K562 (cell line): ENCODE measurements around the gene FN3K. TPM values are rescaled to one million over a fixed set of nuclear protein-coding genes. Genes with fewer than 3 reads are reported as not detected.

Source experiments
- ATAC-seq: fragments of 200-7000 bp; cut with Tn5 transposase; 3 replicates; pipeline ENCODE4 v1.9.1; 2020; ENCODE audit warnings: moderate library complexity
- BruUV-seq: library from RNA; stranded (reverse); fragments of 400-500 nt; replicated peaks from 2 replicates; lab custom pipeline; 2021; lab: Mats Ljungman, UMichigan
- CTCF ChIA-PET: fragments of 300-600 bp; formaldehyde crosslinking; extraction: SDS; loops from one replicate; lab custom pipeline; 2021; ENCODE audit warnings: low intra/inter-chr PET ratio; lab: Yijun Ruan, JAX
- POLR2A ChIA-PET: fragments of 300-600, 350-650 bp; sonication (Branson Sonifier 250); formaldehyde crosslinking; extraction: SDS; loops from one replicate; lab custom pipeline; 2021; ENCODE audit warnings: antibody characterized with exemption, inconsistent platforms; lab: Yijun Ruan, JAX
- DNase-seq, 4 experiments: peaks; one replicate each; pipeline versions ENCODE4 v3.0.0 to v3.0.0-alpha.2; 2011 to 2018; ENCODE audit warnings: low spot score in 3 of 4, mixed read lengths in 3 of 4; ENCODE audit errors: extremely low read depth in 1 of 4
- FAIRE-seq: peaks from 2 replicates; lab custom pipeline; 2011; peaks lifted over from hg19 to GRCh38; lab: Jason Lieb, UNC
- H2AFZ ChIP-seq: 2 replicates; pipeline ENCODE4 v1.6.0; 2011; ENCODE audit warnings: low read depth, low read length, control low read depth, inconsistent platforms
- H3K27ac ChIP-seq: fragments of 200-600 bp; 3 replicates; pipeline ENCODE4 v1.8.0; 2011; ENCODE audit warnings: low read depth, mild to moderate bottlenecking, control low read depth, inconsistent platforms, low read length, moderate library complexity, mixed read lengths; ENCODE audit errors: extremely low read depth
- H3K27me3 ChIP-seq, 2 experiments: fragments of 300-600 bp in 1 of 2; 2 replicates in 1 of 2; 3 replicates in 1 of 2; pipeline versions ENCODE4 v1.6.0 to v1.8.0; 2011; ENCODE audit warnings: inconsistent platforms in 2 of 2, low read length in 2 of 2, mild to moderate bottlenecking in 1 of 2, mixed read lengths in 1 of 2, moderate library complexity in 1 of 2; ENCODE audit not compliant: control insufficient read depth in 2 of 2, insufficient read depth in 2 of 2
- H3K36me3 ChIP-seq: fragments of 300-600 bp; 3 replicates; pipeline ENCODE4 v1.8.0; 2011; ENCODE audit warnings: mild to moderate bottlenecking, low read length, inconsistent platforms; ENCODE audit not compliant: control insufficient read depth, insufficient read depth
- H3K4me1 ChIP-seq, 2 experiments: fragments of 200-600 bp in 1 of 2; replicated peaks in 1 of 2; 2 replicates in 1 of 2; 3 replicates in 1 of 2; pipeline versions ENCODE4 v1.5.1 to v1.8.0; 2011; ENCODE audit warnings: inconsistent platforms in 2 of 2, low read length in 2 of 2, mild to moderate bottlenecking in 1 of 2, mixed read lengths in 1 of 2, moderate library complexity in 1 of 2; ENCODE audit not compliant: control insufficient read depth in 2 of 2, insufficient read depth in 2 of 2
- H3K4me2 ChIP-seq: 2 replicates; pipeline ENCODE4 v1.6.1; 2011; ENCODE audit warnings: low read length, control low read depth, inconsistent platforms, mixed read lengths; ENCODE audit not compliant: insufficient read depth
- H3K4me3 ChIP-seq: fragments of 200-600 bp; sonication (generic), shearing (Covaris generic); 2 replicates; pipeline ENCODE4 v1.5.1; 2016; ENCODE audit warnings: control low read depth, inconsistent platforms
- H3K79me2 ChIP-seq: fragments of 200-600 bp; 3 replicates; pipeline ENCODE4 v1.8.0; 2011; ENCODE audit warnings: low read length, inconsistent platforms; ENCODE audit not compliant: control insufficient read depth, insufficient read depth
- H3K9ac ChIP-seq, 2 experiments: 2 replicates each; pipeline versions ENCODE4 v1.6.0 to v1.6.1; 2011; ENCODE audit warnings: low read depth in 2 of 2, low read length in 2 of 2, control low read depth in 1 of 2, inconsistent platforms in 1 of 2, mild to moderate bottlenecking in 1 of 2, mixed read lengths in 1 of 2; ENCODE audit not compliant: insufficient read depth in 1 of 2
- H3K9me1 ChIP-seq: one replicate; pipeline ENCODE4 v1.6.0; 2011; ENCODE audit warnings: inconsistent platforms, mild to moderate bottlenecking, low read length, moderate library complexity; ENCODE audit not compliant: control insufficient read depth, insufficient read depth
- H3K9me3 ChIP-seq: replicated peaks from 2 replicates; pipeline ENCODE4 v1.5.1; 2011; ENCODE audit warnings: low read depth, low read length, inconsistent platforms; ENCODE audit not compliant: control insufficient read depth, insufficient read depth
- H4K20me1 ChIP-seq: replicated peaks from 2 replicates; pipeline ENCODE4 v1.6.1; 2011; ENCODE audit warnings: low read length, inconsistent platforms, mixed read lengths; ENCODE audit not compliant: control insufficient read depth, insufficient read depth
- CAMTA2 ChIP-seq: fragments of 250-450 bp; sonication (Bioruptor Pico); conservative IDR thresholded peaks from 2 replicates; pipeline ENCODE4 v1.5.1; 2022
- MAX ChIP-seq: sonication (generic); formaldehyde crosslinking; IDR thresholded peaks from 2 replicates; pipeline ENCODE4 v1.9.0; 2022; ENCODE audit warnings: mild to moderate bottlenecking, missing genetic modification reagents
- NFE2L1 ChIP-seq: fragments of 450-650 bp; IDR thresholded peaks from 2 replicates; pipeline ENCODE4 v1.6.1; 2016; ENCODE audit warnings: missing genetic modification characterization, low read depth, mild to moderate bottlenecking, missing compliant biosample characterization, moderate library complexity, borderline replicate concordance
- WGBS: fragments of 100-300 bp; shearing (Covaris generic); methylation state at CpG from one replicate; pipeline ENCODE4 v1.1.6; 2016; ENCODE audit warnings: low coverage, mixed read lengths; ENCODE audit not compliant: insufficient coverage; ENCODE audit errors: missing lambda C conversion rate; 5-methylcytosine and 5-hydroxymethylcytosine counted together
- in situ Hi-C: fragments of 300-500 bp; cut with MboI; formaldehyde crosslinking; loops from 4 replicates; pipeline ENCODE4 v1.15.0; 2018; ENCODE audit warnings: inconsistent platforms, mixed read lengths
- intact Hi-C: fragments of 100-400 bp; cut with micrococcal nuclease; formaldehyde crosslinking; loops from 2 replicates; pipeline ENCODE4 v1.14.2; 2022
- polyA plus RNA-seq, 8 experiments: library from polyadenylated mRNA; depleted of rRNA in 4 of 8; stranded (reverse) in 5 of 8; unstranded in 3 of 8; fragments of >200 nt; fragmentation: Nextera tagmentation in 2 of 8; fragmentation: Illumina TruSeq in 1 of 8; extraction: Ambion mirVana in 2 of 8; extraction: Trizol in 1 of 8; gene quantifications; 2 replicates each; pipeline versions ENCODE4 v1.2.1 to v1.2.3, GENCODE V29; 2011 to 2014; ENCODE audit warnings: inconsistent platforms in 1 of 8, missing spikeins in 1 of 8
- total RNA-seq, 7 experiments: library from RNA; depleted of rRNA in 6 of 7; stranded (reverse); fragments of >200 nt in 6 of 7; fragmentation: Illumina TruSeq in 2 of 7; extraction: Trizol in 2 of 7; gene quantifications; 2 replicates each; pipeline versions ENCODE4 v1.2.1 to v1.2.3, GENCODE V29; 2011 to 2021; ENCODE audit warnings: low replicate concordance in 1 of 7

FN3K gene
- total and polyA plus RNA-seq, 9 of the 15 experiments (the other 6 are each of a cell fraction or from before 2014, with no cell fraction given), result 0.08 to 22.7 (median 3.8) TPM

GRCh38 chr17:82699551-82699950 lies 35.9 kb upstream of the FN3K start:
- no peak for TF ChIP-seq NFE2L1 (tag)
- TF ChIP-seq MAX (CRISPR knock-in tag), result 0 out of 2 replicates have a peak, but pooled peaks have one; percentile 3
- TF ChIP-seq CAMTA2 (CRISPR knock-in tag), result no peak
- FAIRE-seq, result no peak
- H4K20me1 ChIP-seq, result 0 out of 2 replicates have a peak, but pooled peaks cover 2% of the 10 kb centered on the region
- in situ Hi-C loops (no loop called here), intact Hi-C loops (no loop called here)
- BruUV-seq, result no TSS peak
- no peak overlapping the region for H3K4me3 ChIP-seq
- H3K9me1 ChIP-seq, result peaks cover 3% of the 10 kb centered on the region
- DNase-seq, result no peak
- H3K79me2 ChIP-seq, result no peaks in the 10 kb centered on the region
- no peak overlapping the region for H2AFZ ChIP-seq
- no peaks in the 10 kb centered on the region for H3K36me3 ChIP-seq
- no peak for ATAC-seq
- WGBS, result 35% methylated on average over 13 of the region's 13 CpGs
- H3K27ac ChIP-seq, result no peak overlapping the region
- H3K27me3 ChIP-seq, result peaks cover 0 to 7% of the 10 kb centered on the region in 2 experiments; a peak in 2 of 5 replicates
- peak overlapping the region; percentile 80; the same call in 1 of the 2 replicates for H3K4me2 ChIP-seq
- peaks cover 3% of the 10 kb centered on the region for H3K9me3 ChIP-seq
- peaks cover 0 to 53% of the 10 kb centered on the region in 2 experiments; a peak in 3 of 5 replicates for H3K4me1 ChIP-seq
- 0 out of 4 replicates have a peak overlapping the region, but pooled peaks of 1 of the 2 experiments have one; percentile 35 for H3K9ac ChIP-seq
- ChIA-PET POLR2A (interaction anchor here (0.6 kb wide), 1 partner anchor 36 kb away, joined by 4 read pairs; the partner anchor contains the start of gene FN3K), CTCF (no interaction called here)
